Head of caudate nucleus (tissue), 42 donors: ENCODE results near the gene TANGO2.

ENCODE experiments used
- DNase-seq, 42 donors: peaks; one replicate each; pipeline versions ENCODE4 v3.0.0 to v3.0.0-alpha.2; 2020 to 2021; ENCODE audit warnings: mixed read lengths in 7 of 42
- intact Hi-C: fragments of 100-400 bp; cut with DNase I; formaldehyde crosslinking; loops from one replicate; pipeline ENCODE4 v1.15.0; 2022

TANGO2 gene

GRCh38 chr22:19981961-19982920 lies 38.7 kb upstream of the TANGO2 start:
- DNase-seq, result no peak
- intact Hi-C loops, result no loop called here

GRCh38 chr22:19982991-19983578 lies 37.8 kb upstream of the TANGO2 start:
- no peak for DNase-seq
- intact Hi-C loops, result no loop called here

- intact Hi-C loops, result no loop called here
- DNase-seq, result peak in 4 of 42 donors; percentile 42 to 53 (median 50)
Measured at GRCh38 chr22:19983741-19984140, 37.2 kb upstream of the TANGO2 start.

DNA sequence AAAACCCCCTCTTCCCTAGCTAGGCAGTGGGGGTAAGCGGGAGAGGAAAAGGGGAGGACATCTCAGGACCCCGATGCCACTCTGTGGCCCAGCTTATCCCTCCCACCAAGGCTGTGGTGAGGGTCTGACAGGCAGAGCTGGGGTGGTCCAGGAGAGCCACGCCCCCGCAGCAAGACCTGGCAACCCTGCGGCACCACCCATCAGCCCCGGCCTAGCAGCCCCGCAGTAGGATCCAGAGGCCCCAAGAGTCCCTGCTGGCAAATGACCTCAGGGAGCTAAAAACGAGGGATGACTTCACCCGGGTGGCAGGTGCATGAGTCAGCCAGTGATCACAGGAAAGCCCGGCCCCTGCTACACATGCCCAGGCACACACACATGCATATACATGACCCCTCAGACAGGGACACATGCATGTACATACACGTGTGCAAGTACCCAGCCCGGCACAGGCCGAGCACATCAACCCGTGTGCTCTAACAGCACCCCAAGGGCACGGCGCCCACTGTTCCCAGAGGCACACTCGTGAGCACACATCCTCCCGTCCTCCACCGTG lies 36.6 kb upstream of the TANGO2 start:
- intact Hi-C loops, result no loop called here
- DNase-seq, result peak in 3 of 42 donors; percentile 23 to 73 (median 38)

DNA sequence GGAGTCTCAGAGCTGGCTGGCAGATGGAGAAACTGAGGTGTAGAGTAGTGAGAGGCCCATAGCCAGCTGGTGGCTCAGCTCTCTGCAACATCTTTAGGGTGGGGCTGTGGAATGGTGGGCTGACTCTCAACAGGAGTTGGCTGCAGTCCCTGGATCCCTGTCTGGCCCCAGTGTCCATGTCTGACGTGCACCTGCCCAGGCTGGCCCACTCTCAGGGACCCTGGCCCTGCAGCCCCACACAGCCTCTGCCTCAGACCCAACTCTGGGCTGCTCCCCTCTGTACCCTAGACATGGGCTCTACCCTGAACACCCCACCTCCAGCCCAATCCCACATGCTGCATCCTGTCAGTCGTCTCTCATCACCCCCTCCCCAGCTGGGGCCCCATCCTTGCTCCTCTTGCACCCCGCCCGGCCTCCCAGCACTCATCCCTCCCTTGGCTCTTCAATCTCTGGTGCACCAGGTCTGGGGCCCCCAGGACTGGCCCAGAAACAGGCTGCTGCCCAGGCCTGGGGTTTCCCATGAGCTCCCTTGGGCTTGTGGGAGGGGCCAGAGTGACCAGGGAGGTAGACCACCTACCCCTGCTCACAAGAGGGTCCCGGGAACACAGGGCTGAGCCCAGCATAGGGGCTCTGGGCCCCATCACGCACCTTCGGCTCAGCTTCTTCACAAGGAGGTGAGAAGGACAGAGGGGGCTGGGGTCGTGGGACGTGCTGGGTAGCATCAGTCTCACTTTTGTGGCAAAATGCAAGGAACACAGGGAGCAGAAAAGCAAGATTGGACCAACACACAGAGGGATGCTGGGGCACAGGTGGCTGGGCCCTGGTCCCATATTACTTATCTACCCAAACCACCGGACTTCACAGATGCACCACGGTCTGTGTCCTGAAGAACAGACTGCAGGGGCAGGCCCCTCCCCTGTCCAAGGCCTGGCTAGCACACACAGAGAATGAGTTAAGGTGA lies 35.8 kb upstream of the TANGO2 start:
- intact Hi-C loops, result no loop called here
- DNase-seq, result no peak

DNA sequence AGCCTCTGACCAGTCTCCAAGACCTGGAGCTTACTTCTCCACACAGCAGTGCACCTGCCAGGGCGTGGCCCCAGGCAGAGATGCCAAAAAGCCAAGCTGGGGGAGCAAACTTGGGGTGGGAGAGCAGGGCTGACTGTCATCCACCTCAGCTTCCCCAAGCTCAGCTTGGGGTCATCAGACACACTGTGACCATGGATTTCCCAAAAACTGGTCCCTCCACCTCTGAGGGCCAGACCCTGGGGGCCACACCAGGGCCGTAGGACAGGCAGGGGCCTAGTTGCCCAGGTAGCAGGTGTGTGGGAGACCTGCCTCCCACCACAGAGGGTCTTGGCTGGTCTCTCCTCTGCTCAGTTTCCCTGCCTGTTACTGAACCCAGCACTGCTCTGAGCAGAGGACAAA lies 34.9 kb upstream of the TANGO2 start:
- DNase-seq, result no peak
- intact Hi-C loops, result no loop called here

- peak; percentile 43 to 91 (median 72) for DNase-seq
- intact Hi-C loops, result no loop called here
Measured at GRCh38 chr22:19986410-19987341, 34.2 kb upstream of the TANGO2 start.

GRCh38 chr22:19987394-19988306 lies 33.3 kb upstream of the TANGO2 start:
- no peak for DNase-seq
- intact Hi-C loops, result no loop called here

- intact Hi-C loops, result no loop called here
- DNase-seq, result no peak
Measured at GRCh38 chr22:19988331-19988808, 32.5 kb upstream of the TANGO2 start.

DNA sequence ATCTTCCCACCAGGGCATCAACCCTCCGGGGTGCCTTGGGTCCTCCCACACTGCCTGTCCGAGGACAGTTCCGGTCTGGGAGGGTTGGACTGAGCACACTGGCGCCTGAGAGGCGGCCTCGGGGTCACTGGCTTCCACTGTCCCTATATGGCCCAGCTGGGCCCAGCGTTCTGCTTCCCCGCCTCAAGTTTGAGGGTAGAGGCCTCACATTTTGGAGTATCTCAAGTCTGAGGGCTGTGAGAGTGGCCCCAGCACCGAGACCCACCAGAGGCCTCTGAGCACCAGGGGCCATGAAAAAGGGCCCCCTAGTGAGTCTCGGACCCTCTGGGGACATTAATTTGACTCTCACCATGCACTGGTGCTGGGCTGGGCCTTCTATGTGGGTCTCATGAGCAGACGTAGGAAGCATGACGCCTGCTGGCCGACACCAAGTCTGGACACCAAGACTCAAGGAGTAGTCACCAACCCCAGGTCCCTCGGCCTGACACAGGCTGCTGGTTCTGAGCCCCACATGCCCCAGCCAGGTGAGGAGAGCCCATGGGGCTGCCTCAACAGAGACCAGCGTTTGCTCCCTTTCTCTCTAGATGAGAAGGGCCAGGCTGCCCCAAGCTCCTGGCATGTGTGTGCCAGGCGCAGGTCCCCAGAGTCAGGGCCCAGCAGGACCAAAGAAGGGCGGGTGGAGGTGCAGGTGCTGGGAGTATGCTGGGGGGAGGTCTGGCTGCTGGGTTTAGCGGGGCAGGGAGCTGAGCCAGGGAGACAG lies 31.8 kb upstream of the TANGO2 start:
- DNase-seq, result no peak
- intact Hi-C loops, result no loop called here

GRCh38 chr22:19989725-19990067 lies 31.2 kb upstream of the TANGO2 start:
- intact Hi-C loops, result no loop called here

DNA sequence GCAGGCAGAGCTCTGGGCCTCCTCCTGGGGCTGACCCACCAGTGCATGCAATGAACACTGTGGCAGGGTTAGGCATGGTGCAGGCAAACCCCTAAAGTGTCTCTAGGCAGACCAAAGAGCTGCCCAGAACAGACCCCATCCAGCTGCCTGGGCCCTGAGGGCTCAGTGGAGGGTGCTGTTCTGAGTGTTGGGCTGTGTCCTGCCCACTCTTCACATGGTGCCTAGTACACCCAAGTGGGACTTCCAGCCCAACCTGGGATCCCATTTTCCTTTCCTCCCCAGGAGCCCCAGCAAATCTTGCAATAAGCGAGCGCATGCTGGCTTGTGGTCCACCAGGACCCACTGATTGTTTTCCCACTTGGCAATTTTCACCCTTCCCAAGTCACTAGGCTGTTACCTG lies 30.7 kb upstream of the TANGO2 start:
- intact Hi-C loops, result no loop called here

More at GRCh38 chr22:19989725-19990067, 31.2 kb upstream of the TANGO2 start:
- no peak for DNase-seq

DNA sequence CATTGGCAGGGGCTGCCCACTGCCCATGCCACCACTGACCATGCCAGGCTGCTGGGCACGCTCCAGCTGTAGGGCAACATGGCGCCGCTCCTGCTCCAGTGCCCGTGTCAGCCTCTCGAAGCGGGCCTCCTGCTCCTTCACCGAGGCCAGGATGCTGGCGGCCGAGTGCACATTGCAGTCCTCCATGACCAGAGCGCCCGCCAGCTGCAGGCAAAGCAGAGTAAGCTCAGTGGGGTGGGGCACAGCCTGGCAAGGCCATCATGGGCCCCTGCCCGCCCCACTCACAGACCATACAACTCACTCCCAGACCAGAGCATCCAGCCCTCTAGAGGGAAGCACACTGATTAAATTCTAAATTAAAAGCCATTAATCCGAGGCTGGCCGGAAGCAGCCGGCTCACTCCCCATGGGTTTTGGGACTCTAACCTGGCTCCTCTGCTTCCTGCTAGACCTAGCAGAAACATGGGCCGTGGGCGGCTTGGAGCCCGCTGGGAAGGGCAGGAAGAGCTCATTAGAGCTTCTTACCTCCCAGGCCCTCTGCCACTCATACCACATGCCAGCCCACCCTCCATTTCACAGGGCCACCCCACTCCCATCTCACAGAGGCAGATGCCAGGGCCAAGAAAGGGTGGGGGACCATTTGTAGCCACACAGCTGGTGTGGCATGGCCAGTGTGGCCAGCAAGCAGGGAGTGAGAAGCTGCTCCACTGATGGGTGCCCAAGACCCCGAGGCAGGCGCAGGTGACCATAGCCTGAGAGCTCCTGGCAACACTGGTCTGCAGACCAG lies 30.1 kb upstream of the TANGO2 start:
- DNase-seq, result no peak
- intact Hi-C loops, result no loop called here

More for the DNA sequence above, 30.7 kb upstream of the TANGO2 start:
- DNase-seq, result no peak

DNA sequence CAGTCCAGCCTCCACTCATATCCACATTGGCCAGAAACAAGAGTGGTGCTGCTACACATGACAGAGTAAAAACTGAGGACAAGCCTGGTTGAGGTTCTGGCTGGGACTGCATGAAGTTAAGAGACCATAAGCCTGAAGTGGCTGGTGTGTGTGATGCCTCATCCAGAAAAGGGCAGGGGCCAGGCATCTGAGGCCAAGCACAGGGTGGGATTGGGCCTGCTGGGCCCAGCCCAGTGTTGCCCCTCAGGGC lies 29.6 kb upstream of the TANGO2 start:
- no peak for DNase-seq

DNA sequence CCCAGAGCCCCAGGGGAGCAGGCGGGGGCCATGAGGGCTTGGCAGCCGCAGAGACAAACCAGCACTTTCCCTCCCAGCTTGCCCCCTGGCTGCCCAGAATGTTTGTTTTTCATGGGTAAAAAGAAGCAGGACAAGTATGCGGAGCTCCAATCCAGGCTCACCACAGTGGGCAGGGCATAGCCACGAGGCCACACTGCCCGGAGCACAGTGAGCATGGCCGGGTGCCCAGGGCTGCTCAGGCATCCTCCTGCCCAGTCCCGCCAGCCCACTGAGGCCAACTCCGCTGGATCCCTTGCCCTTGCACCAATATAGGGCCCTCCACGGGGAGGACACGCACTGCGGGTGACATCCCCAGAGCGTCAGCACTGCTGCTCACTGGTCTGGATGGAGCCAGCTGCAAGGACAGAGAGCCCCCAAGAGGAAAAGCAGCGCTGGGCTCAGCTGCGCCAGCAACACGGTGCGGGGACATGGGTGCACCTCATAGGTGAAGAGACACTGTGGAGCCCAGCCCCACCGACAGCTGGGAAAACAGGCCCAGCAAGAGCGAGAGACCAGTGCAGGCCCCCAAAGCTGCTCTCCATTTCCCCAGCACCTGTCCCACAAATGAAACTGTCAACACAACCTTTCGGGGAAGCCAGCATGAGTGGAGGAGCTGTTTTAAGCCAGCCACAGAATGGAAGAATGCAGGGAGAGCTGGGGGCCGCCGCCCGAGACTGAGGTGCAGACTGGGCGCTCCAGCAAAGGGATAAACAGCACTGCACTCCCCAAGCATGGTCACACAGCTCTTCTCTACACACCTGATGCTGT lies 29.1 kb upstream of the TANGO2 start:
- peak in 14 of 42 donors; percentile 42 to 70 (median 52) for DNase-seq
- intact Hi-C loops, result no loop called here

More for the DNA sequence above, 29.6 kb upstream of the TANGO2 start:
- intact Hi-C loops, result no loop called here
